ENCODE measurements around the gene NAXD.

DNA sequence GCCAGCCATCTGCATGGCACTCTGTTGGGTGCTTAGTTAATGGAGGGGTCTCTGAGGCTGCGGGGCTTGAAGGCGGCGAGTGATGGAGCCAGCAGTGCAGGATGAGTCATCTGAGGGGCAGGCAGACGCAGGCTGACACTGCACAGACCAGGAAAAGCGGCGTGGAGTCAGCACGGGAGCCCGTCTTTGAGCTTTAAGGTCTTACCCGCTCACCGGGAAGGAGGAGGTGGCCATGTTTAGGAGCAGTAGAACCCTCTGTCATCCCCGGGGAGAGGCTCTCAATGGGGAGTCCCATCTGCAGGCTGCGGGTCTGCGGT is 13.1 kb downstream of the NAXD start:
- TF ChIP-seq CTCF (IDR thresholded peaks at IDR 0.05; ENCODE audit: low read length) (no peak), EZH2 (optimal IDR thresholded peaks at IDR 0.05; ENCODE audit: low read depth, low read length) (no peak)
